Upper lobe of right lung (tissue), 1 donor: ENCODE data around the gene UBL7. TPM values are rescaled to one million over a fixed set of nuclear protein-coding genes. Genes with fewer than 3 reads are reported as not detected.

ENCODE experiments used
- ATAC-seq: fragments of 200-7000 bp; cut with Tn5 transposase; one replicate; pipeline ENCODE4 v1.9.1; 2020; ENCODE audit warnings: mild to moderate bottlenecking, moderate library complexity
- DNase-seq: peaks from one replicate; pipeline ENCODE4 v3.0.0-alpha.2; 2020
- H3K27ac ChIP-seq: fragments of 200-600 bp; one replicate; pipeline ENCODE4 v1.8.0; 2022
- H3K27me3 ChIP-seq: fragments of 200-600 bp; one replicate; pipeline ENCODE4 v1.8.0; 2022; ENCODE audit warnings: mild to moderate bottlenecking
- H3K36me3 ChIP-seq: fragments of 200-600 bp; one replicate; pipeline ENCODE4 v1.8.0; 2022
- H3K4me1 ChIP-seq: fragments of 200-600 bp; one replicate; pipeline ENCODE4 v1.8.0; 2022
- H3K4me3 ChIP-seq: fragments of 200-600 bp; one replicate; pipeline ENCODE4 v1.8.0; 2022; ENCODE audit warnings: mild to moderate bottlenecking
- H3K9me3 ChIP-seq: fragments of 200-600 bp; one replicate; pipeline ENCODE4 v1.8.0; 2022
- CTCF ChIP-seq: fragments of 200-600 bp; IDR thresholded peaks from one replicate; pipeline ENCODE4 v1.8.0; 2022; ENCODE audit warnings: antibody characterized with exemption
- intact Hi-C: fragments of 100-400 bp; cut with DNase I; formaldehyde crosslinking; loops from one replicate; pipeline ENCODE4 v1.11.0; 2022
- total RNA-seq: library from RNA; stranded (reverse); fragmentation: NEBNext Ultra II Directional; extraction: Animal tissue kit (Norgen Biotek cat#: 25700); gene quantifications from one replicate; pipeline ENCODE4 v1.2.1, GENCODE V29; 2021
- donor health status: DM: no; HTN: yes; CAD: no; lungs with severe emphysema.

UBL7 gene
- total RNA-seq, 1 donor from 2014 or later = 40.8 TPM

DNA sequence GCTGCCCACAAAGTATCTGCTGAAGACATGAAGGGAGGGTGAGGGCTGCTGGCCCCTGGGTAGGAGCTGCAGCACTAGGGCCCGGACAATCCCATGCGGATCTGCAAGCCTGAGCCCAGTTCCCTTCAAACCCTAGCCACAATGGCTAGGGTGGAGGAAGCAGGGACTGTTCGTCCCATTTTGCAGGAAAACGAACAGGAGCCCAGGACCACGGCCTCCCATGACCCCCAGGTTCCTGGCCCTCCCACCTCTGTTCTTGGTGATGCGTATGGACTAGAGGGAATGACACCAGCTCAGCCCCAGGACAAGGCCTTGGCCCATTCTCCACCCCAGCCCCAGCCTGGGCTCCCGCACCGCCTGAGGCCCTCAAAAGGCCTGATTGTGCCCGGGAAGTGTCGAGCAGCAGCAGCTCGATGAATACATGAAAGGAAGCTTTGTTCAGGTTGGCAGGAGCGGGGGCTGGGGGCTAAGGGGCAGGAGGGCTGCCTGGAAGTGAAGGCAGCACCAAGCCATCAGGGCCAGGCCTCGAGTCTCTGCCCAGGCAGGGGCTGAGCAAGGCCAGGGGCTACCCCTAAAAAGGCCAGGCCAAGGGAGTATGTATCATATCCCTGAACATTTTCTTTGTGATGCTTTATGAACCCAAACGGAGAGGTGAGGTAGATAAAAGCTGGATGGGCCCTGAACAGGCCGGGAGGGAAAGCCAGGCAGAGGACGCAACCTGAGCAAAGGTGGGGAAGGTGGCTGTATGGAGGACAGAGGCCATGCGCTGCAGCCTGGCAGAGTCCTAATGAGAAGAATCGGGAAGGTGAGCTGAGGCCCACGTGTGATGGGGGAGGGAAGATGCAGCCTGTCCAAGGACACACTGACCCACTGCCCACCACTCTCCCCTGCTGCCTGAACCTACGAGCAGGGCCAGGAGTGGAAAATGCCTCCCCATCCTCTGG, 39.4 kb downstream of the UBL7 start:
- DNase-seq (no peak), ATAC-seq (no peak)
- Histone ChIP-seq H3K4me3 (no peak overlapping the region), H3K4me1 (peaks cover 10% of the 10 kb centered on the region), H3K27ac (no peak overlapping the region), H3K36me3 (no peaks in the 10 kb centered on the region), H3K27me3 (no peaks in the 10 kb centered on the region), H3K9me3 (no peaks in the 10 kb centered on the region)
- intact Hi-C loops = no loop called here
- no peak for TF ChIP-seq CTCF

DNA sequence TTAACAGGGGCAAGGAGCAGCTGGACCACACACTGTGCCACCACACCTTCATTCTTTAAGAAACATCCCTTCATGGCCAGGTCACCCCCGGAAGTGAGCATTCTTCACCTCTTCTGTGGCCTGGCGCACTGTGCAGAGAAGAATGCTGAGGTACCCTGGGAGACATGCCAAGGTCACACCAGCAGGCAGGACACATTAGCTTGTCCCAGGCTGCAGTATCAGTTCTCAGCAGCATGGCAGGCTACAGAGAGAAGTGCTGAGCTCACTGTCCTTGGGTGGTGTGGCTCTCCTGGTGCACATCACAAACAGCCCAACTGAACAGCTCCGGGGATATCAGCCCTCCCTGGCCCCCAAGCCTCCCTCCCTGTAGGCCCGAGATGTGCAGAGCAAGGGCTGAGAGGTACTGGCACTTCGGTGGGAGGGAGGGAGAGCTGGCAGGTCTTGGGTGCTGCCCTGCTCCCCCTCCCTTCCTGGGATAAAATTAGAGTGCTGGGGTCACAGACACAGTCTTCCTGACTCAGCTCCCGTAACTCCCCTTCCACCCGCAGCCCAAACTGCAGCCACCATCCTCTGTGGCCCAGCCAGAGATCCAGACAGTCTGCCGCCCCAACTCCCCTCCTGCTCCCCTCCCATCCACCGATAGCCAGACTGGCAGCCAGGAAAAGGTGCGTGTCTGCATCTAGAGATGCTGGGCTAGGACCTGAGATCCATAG, 40.6 kb downstream of the UBL7 start:
- H3K27me3 ChIP-seq = no peaks in the 10 kb centered on the region
- H3K4me3 ChIP-seq = no peak overlapping the region
- peaks cover 10% of the 10 kb centered on the region for H3K4me1 ChIP-seq
- ATAC-seq (peak; percentile 29), DNase-seq (no peak)
- intact Hi-C loops = no loop called here
- no peak overlapping the region for H3K27ac ChIP-seq
- H3K36me3 ChIP-seq = no peaks in the 10 kb centered on the region
- TF ChIP-seq CTCF = no peak
- no peaks in the 10 kb centered on the region for H3K9me3 ChIP-seq

DNA sequence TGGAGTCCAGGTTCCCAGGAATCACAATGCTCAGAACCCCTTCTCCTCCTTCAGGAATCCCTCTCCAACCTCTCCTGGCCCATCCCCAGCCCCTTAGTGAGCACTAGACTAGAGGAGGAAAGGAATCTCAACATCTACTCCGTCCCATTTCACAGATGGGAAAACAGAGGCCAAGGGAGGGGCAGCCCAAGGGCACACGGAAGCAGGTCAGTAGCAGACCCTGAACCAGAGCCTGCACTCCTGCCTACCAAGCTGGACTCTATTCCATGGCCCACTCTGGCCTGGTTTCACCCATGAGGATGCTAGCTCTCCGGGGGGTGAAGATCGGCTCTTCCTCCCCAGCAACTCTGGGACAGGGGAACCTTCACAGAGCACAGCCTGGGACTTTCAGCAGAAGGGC, 41.5 kb downstream of the UBL7 start:
- Histone ChIP-seq H3K4me1 (peaks cover 10% of the 10 kb centered on the region), H3K9me3 (no peaks in the 10 kb centered on the region), H3K4me3 (no peak overlapping the region), H3K36me3 (no peaks in the 10 kb centered on the region), H3K27me3 (no peaks in the 10 kb centered on the region), H3K27ac (no peak overlapping the region)
- TF ChIP-seq CTCF = no peak
- intact Hi-C loops = no loop called here
- ATAC-seq = no peak
- no peak for DNase-seq

GRCh38 chr15:74418575-74419338, 42.2 kb downstream of the UBL7 start:
- H3K36me3 ChIP-seq = no peaks in the 10 kb centered on the region
- no peak for DNase-seq
- intact Hi-C loops = no loop called here

More at GRCh38 chr15:74418575-74419338, 42.2 kb downstream of the UBL7 start:
- H3K4me3 ChIP-seq = no peak overlapping the region
- ATAC-seq = no peak
- peaks cover 10% of the 10 kb centered on the region for H3K4me1 ChIP-seq
- no peaks in the 10 kb centered on the region for H3K9me3 ChIP-seq
- TF ChIP-seq CTCF = no peak
- H3K27me3 ChIP-seq = no peaks in the 10 kb centered on the region
- H3K27ac ChIP-seq = no peak overlapping the region
